ENCODE measurements around the gene FOS.

Gene FOS

DNA sequence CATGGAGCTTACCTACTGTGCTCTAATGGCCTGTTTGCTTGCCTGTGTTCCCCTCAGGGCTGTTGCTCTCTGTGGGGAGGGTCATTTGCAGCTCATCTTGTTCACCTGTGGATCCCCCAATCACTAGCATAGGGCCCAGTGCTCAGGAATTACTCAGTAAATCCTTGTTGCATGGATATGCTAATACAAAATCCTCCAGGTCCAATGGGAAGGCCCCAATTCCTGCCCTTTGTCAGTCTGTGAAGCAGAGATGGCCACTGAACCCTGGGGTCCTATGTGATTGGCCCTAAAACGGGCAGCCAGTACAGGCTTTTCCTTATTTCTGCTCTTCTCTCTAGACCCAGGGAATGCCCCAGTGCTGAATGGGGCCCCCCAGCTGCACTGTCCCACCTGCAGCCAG is 44.1 kb downstream of the FOS start:
- no peak for DNase-seq

DNA sequence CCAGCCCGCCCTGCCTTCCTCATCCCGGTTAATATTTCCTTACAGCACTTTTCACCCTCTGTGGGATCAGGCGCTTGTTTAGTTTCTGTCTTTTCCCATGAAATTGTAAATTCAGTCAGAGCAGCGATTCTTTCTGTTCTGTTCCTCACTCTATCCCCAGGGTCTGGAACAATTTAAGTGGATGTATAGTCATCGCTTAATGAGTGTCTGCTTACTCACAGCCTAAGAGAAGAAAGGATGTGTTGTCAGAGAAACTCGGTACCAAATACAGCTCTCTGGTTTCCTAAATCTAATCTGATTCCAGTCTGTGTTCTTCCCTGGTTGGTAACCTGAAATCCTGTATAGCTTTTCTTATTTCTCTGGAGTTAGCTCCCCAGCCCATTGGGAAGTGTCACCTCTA is 44.9 kb downstream of the FOS start:
- DNase-seq, result no peak

DNA sequence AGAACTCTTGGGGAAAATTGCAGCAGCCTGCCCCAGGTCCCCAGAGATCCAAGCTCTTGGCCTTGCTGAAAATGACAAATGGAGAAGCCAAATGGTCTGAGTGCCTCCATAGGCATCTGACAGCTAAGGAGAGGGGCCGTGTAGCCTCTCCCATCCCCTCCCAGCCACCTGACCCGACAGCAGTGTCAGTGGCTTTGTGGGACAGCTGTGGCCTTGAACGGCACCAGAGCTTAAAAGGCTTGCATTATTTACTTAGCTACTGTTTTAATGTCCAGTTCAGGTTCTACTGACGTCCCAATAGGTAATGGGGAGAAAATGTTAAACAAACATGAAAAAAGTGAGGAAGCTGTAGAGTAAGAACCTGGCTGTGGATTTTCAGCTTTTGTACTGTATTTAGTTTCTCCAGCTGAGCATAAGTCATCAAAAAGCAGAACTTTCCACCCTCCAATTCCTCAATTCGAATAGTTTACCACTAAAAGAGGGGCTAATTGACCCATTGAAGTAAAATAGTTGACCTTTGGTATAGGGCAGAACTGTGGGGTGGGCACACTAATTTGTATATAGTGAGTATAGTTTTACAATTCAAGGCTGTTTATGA is 50.0 kb downstream of the FOS start:
- no peak for DNase-seq

DNA sequence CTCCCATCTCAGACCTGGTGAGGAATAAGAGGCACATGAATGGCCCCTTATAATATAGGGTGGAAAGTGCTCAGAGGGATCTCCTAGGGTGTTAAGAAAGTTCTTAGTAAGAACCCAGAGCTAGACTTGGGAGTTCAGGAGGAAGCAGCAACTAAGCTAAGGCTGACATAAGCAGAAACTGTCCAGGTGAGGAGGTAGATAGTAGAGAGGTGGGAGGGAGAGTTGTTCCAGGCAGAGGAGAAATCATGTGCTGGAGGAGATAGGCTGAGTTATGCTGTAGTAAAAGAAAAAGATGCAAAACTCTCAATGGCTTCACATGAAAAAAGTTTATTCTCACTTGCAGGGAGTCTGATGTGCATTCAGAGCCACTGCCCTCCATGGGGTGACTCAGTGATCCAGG is 50.7 kb downstream of the FOS start:
- no peak for DNase-seq

DNA sequence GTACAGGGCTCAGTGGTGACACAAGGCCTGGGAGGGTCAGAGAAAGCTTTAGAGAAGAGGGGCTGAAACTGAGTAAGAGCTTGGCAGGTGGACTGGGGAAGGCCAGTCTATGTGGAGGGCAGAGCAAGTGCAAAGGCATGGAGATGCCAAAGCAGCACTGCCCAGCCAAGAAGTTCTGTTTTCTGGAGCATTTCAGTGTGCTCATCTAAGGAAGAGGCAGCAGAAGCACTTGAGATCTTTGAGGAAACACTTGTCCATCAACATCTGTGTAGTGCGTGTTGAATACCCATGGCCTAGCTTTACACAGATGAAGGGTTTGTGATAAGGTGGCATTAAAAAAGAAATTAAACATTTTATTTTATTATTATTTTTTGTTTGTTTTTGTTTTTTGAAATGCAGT is 52.8 kb downstream of the FOS start:
- DNase-seq, result no peak

Measured in Kasumi-1 (cell line).